RWPE1 (cell line): ENCODE data around the gene CCNQ.

Source experiments
- CTCF ChIA-PET: fragments of 350-600 bp; sonication (Branson Sonifier 250); formaldehyde crosslinking; extraction: SDS; loops from one replicate; lab custom pipeline; 2021; lab: Yijun Ruan, JAX
- POLR2A ChIA-PET: fragments of 400-600 bp; formaldehyde crosslinking; extraction: SDS; loops from one replicate; lab custom pipeline; 2020; ENCODE audit warnings: antibody characterized with exemption; ENCODE audit not compliant: low non-redundant PET; lab: Yijun Ruan, JAX
- DNase-seq: peaks from one replicate; pipeline ENCODE4 v3.0.0; 2012; ENCODE audit warnings: low spot score
- H3K27ac ChIP-seq: fragments of 450-650 bp; 2 replicates; pipeline ENCODE4 v1.5.1; 2017
- CTCF ChIP-seq: fragments of 450-650 bp; conservative IDR thresholded peaks from 2 replicates; pipeline ENCODE4 v1.5.1; 2017; ENCODE audit warnings: low read depth, mild to moderate bottlenecking

Gene CCNQ

GRCh38 chrX:153598541-153599191 is at the start of gene CCNQ:
CCNQ (minus strand) TSS chrX:153599139; CDS start chrX:153599073, 66 bp downstream.
- POLR2A ChIA-PET: no interaction called here
- TF ChIP-seq CTCF: no peak
- CTCF ChIA-PET: interaction anchor here (0.6 to 1.3 kb wide), 3 partner anchors 11 to 125 kb away, joined by 3 to 4 read pairs (median 3); no protein-coding TSS in a partner anchor
- H3K27ac ChIP-seq: peak within 1 kb of the TSS; percentile 76
- peak; percentile 14 for DNase-seq

GRCh38 chrX:153647461-153648357 is 48.8 kb upstream of the CCNQ start:
- no peak for DNase-seq
- ChIA-PET CTCF (interaction anchor here (0.5 to 1.1 kb wide), 2 partner anchors 93 to 253 kb away, joined by 4 to 8 read pairs; no protein-coding TSS in a partner anchor), POLR2A (no interaction called here)
- TF ChIP-seq CTCF: no peak
- no peak overlapping the region for H3K27ac ChIP-seq

- DNase-seq: peak; percentile 55
- POLR2A ChIA-PET: interaction anchor here (0.6 kb wide), 1 partner anchor 49 kb away, joined by 3 read pairs; no protein-coding TSS in a partner anchor
- CTCF ChIA-PET: interaction anchor here (0.5 to 0.6 kb wide), 2 partner anchors 254 to 838 kb away, joined by 4 to 8 read pairs; no protein-coding TSS in a partner anchor
Measured at GRCh38 chrX:153646620-153647373, 47.9 kb upstream of the CCNQ start, which contains the start of gene DUSP9. DUSP9 (plus strand) TSS chrX:153647203; CDS start chrX:153647954, 751 bp downstream.

GRCh38 chrX:153645921-153646488 is 47.1 kb upstream of the CCNQ start:
- CTCF ChIA-PET: interaction anchor here (0.5 to 0.9 kb wide), 3 partner anchors 9 to 837 kb away, joined by 3 to 4 read pairs (median 4); no protein-coding TSS in a partner anchor
- peak overlapping the region; percentile 73 for H3K27ac ChIP-seq
- TF ChIP-seq CTCF: no peak
- peak; percentile 32 for DNase-seq
- POLR2A ChIA-PET: interaction anchor here (0.6 kb wide), 1 partner anchor 49 kb away, joined by 3 read pairs; no protein-coding TSS in a partner anchor

More at GRCh38 chrX:153646620-153647373, 47.9 kb upstream of the CCNQ start, which contains the start of gene DUSP9:
- TF ChIP-seq CTCF: no peak
- H3K27ac ChIP-seq: peak within 1 kb of the TSS; percentile 73

GRCh38 chrX:153645151-153645550 is 46.2 kb upstream of the CCNQ start:
- CTCF ChIA-PET: interaction anchor here (1.1 kb wide), 1 partner anchor 23 kb away, joined by 4 read pairs; no protein-coding TSS in a partner anchor
- no peak for TF ChIP-seq CTCF
- no peak overlapping the region for H3K27ac ChIP-seq
- POLR2A ChIA-PET: no interaction called here
- no peak for DNase-seq
